Natural killer cell (primary cell): Measurements from ENCODE around the gene CHGA. TPM values are rescaled to one million over a fixed set of nuclear protein-coding genes. Genes with fewer than 3 reads are reported as not detected.

Experiments used
- ATAC-seq, 3 donors: fragments of 150-1000 bp in 2 of 3; fragments of 200-7000 bp in 1 of 3; cut with Tn5 transposase; 1 replicate in 1 of 3; 2 replicates in 2 of 3; pipeline ENCODE4 v1.10.0; 2021; ENCODE audit warnings: mild to moderate bottlenecking in 2 of 3, moderate library complexity in 2 of 3
- DNase-seq, 2 donors: peaks; one replicate each; pipeline versions ENCODE4 v3.0.0 to v3.0.0-alpha.2; 2013 to 2021; ENCODE audit warnings: mixed read lengths in 1 of 2
- H3K27ac ChIP-seq: one replicate; pipeline ENCODE4 v1.5.1; 2013; ENCODE audit warnings: mild to moderate bottlenecking, low read length
- H3K27me3 ChIP-seq: one replicate; pipeline ENCODE4 v1.6.1; 2013; ENCODE audit warnings: low read length; ENCODE audit not compliant: control insufficient read depth, insufficient read depth
- H3K36me3 ChIP-seq: one replicate; pipeline ENCODE4 v1.6.1; 2013; ENCODE audit warnings: low read length; ENCODE audit not compliant: control insufficient read depth, insufficient read depth
- H3K4me1 ChIP-seq: one replicate; pipeline ENCODE4 v1.6.1; 2013; ENCODE audit warnings: low read length; ENCODE audit not compliant: control insufficient read depth, insufficient read depth
- H3K4me3 ChIP-seq: one replicate; pipeline ENCODE4 v1.5.1; 2013; ENCODE audit warnings: low read length
- H3K9me3 ChIP-seq: one replicate; pipeline ENCODE4 v1.6.1; 2013; ENCODE audit warnings: low read length; ENCODE audit not compliant: control insufficient read depth, insufficient read depth
- H3K27ac Mint-ChIP-seq, 2 donors: one replicate each; pipeline ENCODE4 v1.8.0; 2022; ENCODE audit warnings: mild to moderate bottlenecking in 2 of 2, mixed read lengths in 2 of 2, moderate library complexity in 1 of 2
- H3K27me3 Mint-ChIP-seq, 2 donors: one replicate each; pipeline ENCODE4 v1.8.0; 2022; ENCODE audit warnings: low read depth in 2 of 2, mixed read lengths in 2 of 2
- H3K36me3 Mint-ChIP-seq: one replicate; pipeline ENCODE4 v1.8.0; 2022; ENCODE audit warnings: mixed read lengths
- H3K4me1 Mint-ChIP-seq, 2 donors: one replicate each; pipeline ENCODE4 v1.8.0; 2022; ENCODE audit warnings: mixed read lengths in 2 of 2
- H3K4me3 Mint-ChIP-seq: one replicate; pipeline ENCODE4 v1.8.0; 2022; ENCODE audit warnings: mild to moderate bottlenecking, moderate library complexity, mixed read lengths
- H3K9me3 Mint-ChIP-seq, 2 donors: one replicate each; pipeline ENCODE4 v1.8.0; 2022; ENCODE audit warnings: mixed read lengths in 2 of 2
- CTCF ChIP-seq: fragments of 200-600 bp; IDR thresholded peaks from one replicate; pipeline ENCODE4 v1.8.0; 2022; ENCODE audit warnings: antibody characterized with exemption
- WGBS: methylation state at CpG from one replicate; pipeline ENCODE4 v1.1.7; 2013; ENCODE audit warnings: missing lambda C conversion rate; ENCODE audit not compliant: insufficient coverage; 5-methylcytosine and 5-hydroxymethylcytosine counted together
- intact Hi-C: fragments of 100-400 bp; cut with micrococcal nuclease; formaldehyde crosslinking; loops from one replicate; pipeline ENCODE4 v1.14.2; 2022
- total RNA-seq, 4 donors: library from RNA; stranded (reverse); fragments of 120-200 nt in 1 of 4; gene quantifications; one replicate each; pipeline versions ENCODE4 v1.2.3 to v1.2.4, GENCODE V29; 2013 to 2022

Gene CHGA
- total RNA-seq, 3 donors from 2014 or later (not counting 1 experiment from before 2014, with no cell fraction given), result not detected

- intact Hi-C loops, result no loop called here
- Histone ChIP-seq H3K27me3 (no peaks in the 10 kb centered on the region), H3K27ac (no peak overlapping the region), H3K36me3 (peaks cover 13% of the 10 kb centered on the region), H3K9me3 (no peaks in the 10 kb centered on the region), H3K4me1 (no peaks in the 10 kb centered on the region), H3K4me3 (no peak overlapping the region)
- Mint-ChIP-seq H3K4me3 (no peak overlapping the region), H3K27ac (no peak overlapping the region), H3K9me3 (no peaks in the 10 kb centered on the region), H3K27me3 (no peaks in the 10 kb centered on the region), H3K36me3 (no peaks in the 10 kb centered on the region), H3K4me1 (no peaks in the 10 kb centered on the region)
- ATAC-seq, result no peak
- 96% methylated on average over 11 of the region's 11 CpGs for WGBS
- TF ChIP-seq CTCF, result no peak
- no peak for DNase-seq
These were observed 13.1 kb downstream of the CHGA start for GRCh38 chr14:92936085-92936484.

GRCh38 chr14:92937051-92937937 lies 14.3 kb downstream of the CHGA start:
- no peak for TF ChIP-seq CTCF
- H3K27me3 Mint-ChIP-seq, result no peaks in the 10 kb centered on the region
- H3K4me3 Mint-ChIP-seq, result no peak overlapping the region
- DNase-seq (no peak), ATAC-seq (no peak)
- Histone ChIP-seq H3K27me3 (no peaks in the 10 kb centered on the region), H3K36me3 (peaks cover 21% of the 10 kb centered on the region), H3K9me3 (no peaks in the 10 kb centered on the region), H3K27ac (no peak overlapping the region), H3K4me1 (no peaks in the 10 kb centered on the region), H3K4me3 (no peak overlapping the region)
- H3K9me3 Mint-ChIP-seq, result no peaks in the 10 kb centered on the region
- H3K36me3 Mint-ChIP-seq, result no peaks in the 10 kb centered on the region
- H3K27ac Mint-ChIP-seq, result no peak overlapping the region
- intact Hi-C loops, result no loop called here
- H3K4me1 Mint-ChIP-seq, result no peaks in the 10 kb centered on the region
- WGBS, result 91% methylated on average over 15 of the region's 16 CpGs

GRCh38 chr14:92938235-92938875 lies 15.4 kb downstream of the CHGA start:
- H3K9me3 ChIP-seq, result no peaks in the 10 kb centered on the region
- Mint-ChIP-seq H3K27me3 (no peaks in the 10 kb centered on the region), H3K9me3 (no peaks in the 10 kb centered on the region), H3K4me1 (no peaks in the 10 kb centered on the region), H3K27ac (no peak overlapping the region), H3K36me3 (no peaks in the 10 kb centered on the region), H3K4me3 (no peak overlapping the region)
- no peak overlapping the region for H3K4me3 ChIP-seq
- intact Hi-C loops, result no loop called here
- H3K4me1 ChIP-seq, result no peaks in the 10 kb centered on the region
- ATAC-seq (no peak), DNase-seq (no peak)
- WGBS, result 92% methylated on average over 9 of the region's 9 CpGs
- H3K36me3 ChIP-seq, result peaks cover 23% of the 10 kb centered on the region
- H3K27ac ChIP-seq, result no peak overlapping the region
- no peak for TF ChIP-seq CTCF
- H3K27me3 ChIP-seq, result no peaks in the 10 kb centered on the region
